Middle frontal gyrus (tissue), 1 donor: ENCODE measurements around the gene ZNRD2.
A peak's percentile ranks its signal among the peaks of the same experiment; 100 is the strongest.
"Not testable (repeated sequence)": the region's sequence is repeated elsewhere in the genome, so short reads cannot be mapped to it uniquely, and the experiment has no call there.

Experiments used
- DNase-seq: peaks from one replicate; pipeline ENCODE4 v3.0.0-alpha.2; 2015; ENCODE audit warnings: low spot score; ENCODE audit errors: extremely low spot score

Gene ZNRD2

GRCh38 chr11:65569973-65570918 lies at the start of gene ZNRD2:
TSS of gene ZNRD2 (plus strand) at chr11:65570477. CDS start at chr11:65570492, 15 bp downstream.
- DNase-seq = peak; percentile 96

- not testable (repeated sequence) for DNase-seq
Measured at GRCh38 chr11:65521777-65522521, 48.3 kb upstream of the ZNRD2 start.

GRCh38 chr11:65522718-65523630 lies 47.3 kb upstream of the ZNRD2 start:
- not testable (repeated sequence) for DNase-seq

- not testable (repeated sequence) for DNase-seq
Measured at GRCh38 chr11:65523631-65523968, 46.7 kb upstream of the ZNRD2 start.

- DNase-seq = no peak
Measured at GRCh38 chr11:65524014-65524740, 46.1 kb upstream of the ZNRD2 start.

- no peak for DNase-seq
Measured at GRCh38 chr11:65524741-65525545, 45.3 kb upstream of the ZNRD2 start, which contains the start of gene SCYL1. TSS of gene SCYL1 (plus strand) at chr11:65525083. CDS start at chr11:65525154, 71 bp downstream.

- DNase-seq = no peak
Measured at GRCh38 chr11:65525546-65526480, 44.5 kb upstream of the ZNRD2 start.

GRCh38 chr11:65526744-65527143 lies 43.5 kb upstream of the ZNRD2 start:
- no peak for DNase-seq

- DNase-seq = no peak
Measured at GRCh38 chr11:65528819-65529350, 41.4 kb upstream of the ZNRD2 start.

- DNase-seq = no peak
Measured at GRCh38 chr11:65529475-65530156, 40.7 kb upstream of the ZNRD2 start.

- DNase-seq = no peak
Measured at GRCh38 chr11:65530157-65530496, 40.1 kb upstream of the ZNRD2 start.

GRCh38 chr11:65532388-65533064 lies 37.8 kb upstream of the ZNRD2 start:
- no peak for DNase-seq

- DNase-seq = no peak
Measured at GRCh38 chr11:65535102-65535501, 35.2 kb upstream of the ZNRD2 start.

- DNase-seq = no peak
Measured at GRCh38 chr11:65536412-65537295, 33.6 kb upstream of the ZNRD2 start.

- no peak for DNase-seq
Measured at GRCh38 chr11:65537296-65537597, 33.0 kb upstream of the ZNRD2 start.

GRCh38 chr11:65537620-65538231 lies 32.6 kb upstream of the ZNRD2 start:
- DNase-seq = no peak
